DND-41 (cell line): Measurements from ENCODE around the gene SLC1A2.

Experiments used
- ATAC-seq: fragments of 200-7000 bp; cut with Tn5 transposase; 3 replicates; pipeline ENCODE4 v1.9.1; 2021; ENCODE audit warnings: low read depth; ENCODE audit not compliant: insufficient read depth
- DNase-seq: peaks from one replicate; pipeline ENCODE4 v3.0.0-alpha.2; 2020
- H2AFZ ChIP-seq: 2 replicates; pipeline ENCODE4 v1.6.0; 2012; ENCODE audit warnings: low read depth, low read length
- H3K27ac ChIP-seq: 2 replicates; pipeline ENCODE4 v1.5.1; 2012; ENCODE audit warnings: low read length, inconsistent platforms
- H3K27me3 ChIP-seq: fragments of 200-600 bp; sonication (generic); 2 replicates; pipeline ENCODE4 v1.6.0; 2012; ENCODE audit warnings: low read length, mild to moderate bottlenecking, inconsistent platforms; ENCODE audit not compliant: insufficient read depth, poor library complexity
- H3K36me3 ChIP-seq: 2 replicates; pipeline ENCODE4 v1.5.1; 2012; ENCODE audit warnings: low read length, inconsistent platforms; ENCODE audit not compliant: insufficient read depth
- H3K4me1 ChIP-seq: 2 replicates; pipeline ENCODE4 v1.5.1; 2012; ENCODE audit warnings: mild to moderate bottlenecking, low read length; ENCODE audit not compliant: insufficient read depth
- H3K4me2 ChIP-seq: 2 replicates; pipeline ENCODE4 v1.6.0; 2012; ENCODE audit warnings: mild to moderate bottlenecking, moderate library complexity, low read length, inconsistent platforms; ENCODE audit not compliant: insufficient read depth
- H3K4me3 ChIP-seq, 2 experiments: fragments of 200-600 bp in 1 of 2; shearing (Covaris generic) in 1 of 2; 2 replicates each; pipeline ENCODE4 v1.5.1; 2012 to 2016; ENCODE audit warnings: inconsistent platforms in 2 of 2, low read length in 2 of 2, mild to moderate bottlenecking in 2 of 2, low read depth in 1 of 2, moderate library complexity in 1 of 2
- H3K79me2 ChIP-seq: 2 replicates; pipeline ENCODE4 v1.6.0; 2012; ENCODE audit warnings: low read length, inconsistent platforms; ENCODE audit not compliant: insufficient read depth
- H3K9ac ChIP-seq: 2 replicates; pipeline ENCODE4 v1.6.0; 2012; ENCODE audit warnings: low read depth, mild to moderate bottlenecking, inconsistent platforms, low read length, moderate library complexity
- H3K9me3 ChIP-seq: 2 replicates; pipeline ENCODE4 v1.5.1; 2012; ENCODE audit warnings: low read length, moderate library complexity, mild to moderate bottlenecking, inconsistent platforms; ENCODE audit not compliant: insufficient read depth, severe bottlenecking
- H4K20me1 ChIP-seq: 2 replicates; pipeline ENCODE4 v1.6.0; 2012; ENCODE audit warnings: low read length; ENCODE audit not compliant: insufficient read depth
- EZH2 ChIP-seq: IDR thresholded peaks from 3 replicates; pipeline ENCODE4 v1.6.1; 2012; ENCODE audit warnings: borderline replicate concordance, low read depth, mild to moderate bottlenecking, moderate library complexity, low read length, inconsistent platforms; ENCODE audit not compliant: severe bottlenecking
- TF ChIP-seq, protein P1 (sequence below): IDR thresholded peaks from 2 replicates; pipeline ENCODE4 v1.5.1; 2012; ENCODE audit warnings: borderline replicate concordance, low read length, moderate library complexity, mild to moderate bottlenecking; ENCODE audit not compliant: poor library complexity, severe bottlenecking; ENCODE audit errors: extremely low read depth

SLC1A2 gene

DNA sequence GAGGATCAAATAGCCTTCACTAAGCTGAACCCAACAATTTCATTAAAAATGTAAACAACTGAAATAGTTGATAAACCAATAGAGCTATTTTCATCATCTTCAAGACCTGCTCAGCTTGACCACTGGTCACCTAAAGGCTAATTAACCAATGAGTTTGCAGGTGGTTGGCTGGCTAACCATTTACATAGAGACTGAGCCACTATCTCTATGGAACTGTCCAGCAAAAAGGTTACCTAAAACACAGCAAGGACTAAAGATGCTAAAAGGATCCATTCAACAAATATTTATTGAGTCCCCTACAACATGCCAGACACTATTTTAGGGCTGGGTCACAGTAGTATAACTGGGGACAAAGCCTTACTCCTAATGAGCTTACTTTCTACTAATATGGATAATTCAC, 156.6 kb downstream of the SLC1A2 start:
- Histone ChIP-seq H3K9me3 (no peaks in the 10 kb centered on the region), H4K20me1 (no peaks in the 10 kb centered on the region), H3K4me2 (no peak overlapping the region), H3K27ac (no peak overlapping the region), H3K9ac (no peak overlapping the region), H3K79me2 (no peaks in the 10 kb centered on the region), H3K4me1 (no peaks in the 10 kb centered on the region), H3K4me3 (no peak overlapping the region), H3K36me3 (no peaks in the 10 kb centered on the region), H2AFZ (no peak overlapping the region), H3K27me3 (no peaks in the 10 kb centered on the region)
- ATAC-seq (no peak), DNase-seq (no peak)
- TF ChIP-seq, protein P1, sequence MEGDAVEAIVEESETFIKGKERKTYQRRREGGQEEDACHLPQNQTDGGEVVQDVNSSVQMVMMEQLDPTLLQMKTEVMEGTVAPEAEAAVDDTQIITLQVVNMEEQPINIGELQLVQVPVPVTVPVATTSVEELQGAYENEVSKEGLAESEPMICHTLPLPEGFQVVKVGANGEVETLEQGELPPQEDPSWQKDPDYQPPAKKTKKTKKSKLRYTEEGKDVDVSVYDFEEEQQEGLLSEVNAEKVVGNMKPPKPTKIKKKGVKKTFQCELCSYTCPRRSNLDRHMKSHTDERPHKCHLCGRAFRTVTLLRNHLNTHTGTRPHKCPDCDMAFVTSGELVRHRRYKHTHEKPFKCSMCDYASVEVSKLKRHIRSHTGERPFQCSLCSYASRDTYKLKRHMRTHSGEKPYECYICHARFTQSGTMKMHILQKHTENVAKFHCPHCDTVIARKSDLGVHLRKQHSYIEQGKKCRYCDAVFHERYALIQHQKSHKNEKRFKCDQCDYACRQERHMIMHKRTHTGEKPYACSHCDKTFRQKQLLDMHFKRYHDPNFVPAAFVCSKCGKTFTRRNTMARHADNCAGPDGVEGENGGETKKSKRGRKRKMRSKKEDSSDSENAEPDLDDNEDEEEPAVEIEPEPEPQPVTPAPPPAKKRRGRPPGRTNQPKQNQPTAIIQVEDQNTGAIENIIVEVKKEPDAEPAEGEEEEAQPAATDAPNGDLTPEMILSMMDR = no peak
- TF ChIP-seq EZH2 = no peak

GRCh38 chr11:35262056-35262455, 157.3 kb downstream of the SLC1A2 start:
- Histone ChIP-seq H3K4me1 (no peaks in the 10 kb centered on the region), H3K27ac (no peak overlapping the region), H3K79me2 (no peaks in the 10 kb centered on the region), H3K9ac (no peak overlapping the region), H2AFZ (no peak overlapping the region), H4K20me1 (no peaks in the 10 kb centered on the region), H3K4me2 (no peak overlapping the region), H3K9me3 (no peaks in the 10 kb centered on the region), H3K27me3 (no peaks in the 10 kb centered on the region), H3K36me3 (no peaks in the 10 kb centered on the region), H3K4me3 (no peak overlapping the region)
- ATAC-seq (no peak), DNase-seq (no peak)
- TF ChIP-seq, protein P1 = no peak
- TF ChIP-seq EZH2 = no peak

GRCh38 chr11:35261197-35261596, 158.2 kb downstream of the SLC1A2 start:
- no peaks in the 10 kb centered on the region for H3K4me1 ChIP-seq
- ATAC-seq = no peak
- H3K27ac ChIP-seq = no peak overlapping the region
- DNase-seq = no peak
- H3K36me3 ChIP-seq = no peaks in the 10 kb centered on the region
- no peak overlapping the region for H3K4me2 ChIP-seq
- no peaks in the 10 kb centered on the region for H3K27me3 ChIP-seq
- TF ChIP-seq, protein P1 = no peak
- TF ChIP-seq EZH2 = no peak
- H3K9me3 ChIP-seq = no peaks in the 10 kb centered on the region
- H3K79me2 ChIP-seq = no peaks in the 10 kb centered on the region
- H4K20me1 ChIP-seq = no peaks in the 10 kb centered on the region
- H3K4me3 ChIP-seq = no peak overlapping the region
- H3K9ac ChIP-seq = no peak overlapping the region
- H2AFZ ChIP-seq = no peak overlapping the region

DNA sequence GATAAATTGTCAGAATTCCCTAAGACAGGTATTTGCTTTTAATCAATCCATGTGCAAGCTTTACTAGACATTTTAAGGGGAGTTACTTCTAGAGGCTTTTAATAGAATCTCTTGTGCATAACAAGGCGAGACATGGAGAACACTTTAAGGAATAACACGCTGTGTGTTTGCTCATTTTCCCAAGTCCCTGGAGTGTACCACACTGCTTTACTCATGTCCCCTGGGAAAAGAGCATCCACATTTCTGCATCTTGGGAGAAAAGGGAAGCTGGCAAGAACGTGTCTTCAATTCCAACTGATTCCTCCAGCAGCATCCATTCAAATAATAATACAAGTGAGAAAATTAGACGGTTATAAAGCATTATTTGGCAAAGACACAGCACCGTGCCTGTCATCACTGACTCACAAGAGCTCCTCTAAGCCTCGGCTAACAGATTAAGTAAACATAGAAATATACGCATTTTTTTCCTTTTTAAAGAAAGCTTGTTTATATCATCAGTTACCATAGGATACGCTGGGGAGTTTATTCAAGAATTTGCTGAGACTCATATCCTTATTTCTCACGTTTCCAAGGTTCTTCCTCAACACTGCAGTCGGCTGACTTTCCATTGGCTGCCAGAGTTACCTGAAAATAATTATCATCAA, 158.9 kb downstream of the SLC1A2 start:
- no peaks in the 10 kb centered on the region for H3K9me3 ChIP-seq
- H3K4me3 ChIP-seq = no peak overlapping the region
- no peaks in the 10 kb centered on the region for H3K79me2 ChIP-seq
- ATAC-seq = no peak
- H3K36me3 ChIP-seq = no peaks in the 10 kb centered on the region
- no peak overlapping the region for H2AFZ ChIP-seq
- H3K27ac ChIP-seq = no peak overlapping the region
- no peaks in the 10 kb centered on the region for H3K4me1 ChIP-seq
- H3K9ac ChIP-seq = no peak overlapping the region
- no peak for TF ChIP-seq EZH2
- TF ChIP-seq, protein P1 = no peak
- H4K20me1 ChIP-seq = no peaks in the 10 kb centered on the region
- H3K27me3 ChIP-seq = no peaks in the 10 kb centered on the region
- no peak overlapping the region for H3K4me2 ChIP-seq
- DNase-seq = no peak
